ENCODE data around the gene ABCG1.

DNA sequence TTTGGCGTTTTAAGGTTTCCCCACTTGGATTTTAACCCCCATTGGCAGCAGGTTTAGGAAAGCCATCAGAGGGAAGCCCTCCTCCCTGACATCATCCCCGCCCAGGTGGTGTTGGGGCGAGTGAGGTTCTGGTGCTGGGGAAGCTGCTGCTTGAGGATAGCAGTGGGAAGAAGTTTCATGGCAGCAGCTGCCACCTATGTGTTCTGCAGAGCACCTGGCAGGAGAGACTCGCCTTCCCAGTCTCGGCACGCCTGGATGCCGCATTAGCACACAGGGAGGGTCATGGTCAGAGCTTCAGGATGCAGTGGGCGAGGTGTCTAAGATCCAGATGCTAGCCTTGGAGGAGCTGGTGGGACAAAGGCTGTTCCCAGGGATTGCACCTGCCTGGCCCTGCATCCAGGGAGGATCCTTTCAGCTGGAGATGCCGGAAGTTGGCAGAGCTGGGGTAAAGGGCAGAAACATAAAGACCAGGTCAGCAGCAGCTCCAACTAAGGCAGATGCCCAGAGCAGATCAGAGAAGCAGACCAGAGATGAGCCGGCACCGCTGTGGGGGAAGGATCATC is 33.9 kb downstream of the ABCG1 start:
- no peak for TF ChIP-seq EZH2phosphoT487 (IDR thresholded peaks at IDR 0.05; ENCODE audit: low read length)
- TF ChIP-seq, protein P1, sequence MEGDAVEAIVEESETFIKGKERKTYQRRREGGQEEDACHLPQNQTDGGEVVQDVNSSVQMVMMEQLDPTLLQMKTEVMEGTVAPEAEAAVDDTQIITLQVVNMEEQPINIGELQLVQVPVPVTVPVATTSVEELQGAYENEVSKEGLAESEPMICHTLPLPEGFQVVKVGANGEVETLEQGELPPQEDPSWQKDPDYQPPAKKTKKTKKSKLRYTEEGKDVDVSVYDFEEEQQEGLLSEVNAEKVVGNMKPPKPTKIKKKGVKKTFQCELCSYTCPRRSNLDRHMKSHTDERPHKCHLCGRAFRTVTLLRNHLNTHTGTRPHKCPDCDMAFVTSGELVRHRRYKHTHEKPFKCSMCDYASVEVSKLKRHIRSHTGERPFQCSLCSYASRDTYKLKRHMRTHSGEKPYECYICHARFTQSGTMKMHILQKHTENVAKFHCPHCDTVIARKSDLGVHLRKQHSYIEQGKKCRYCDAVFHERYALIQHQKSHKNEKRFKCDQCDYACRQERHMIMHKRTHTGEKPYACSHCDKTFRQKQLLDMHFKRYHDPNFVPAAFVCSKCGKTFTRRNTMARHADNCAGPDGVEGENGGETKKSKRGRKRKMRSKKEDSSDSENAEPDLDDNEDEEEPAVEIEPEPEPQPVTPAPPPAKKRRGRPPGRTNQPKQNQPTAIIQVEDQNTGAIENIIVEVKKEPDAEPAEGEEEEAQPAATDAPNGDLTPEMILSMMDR (IDR thresholded peaks at IDR 0.05; ENCODE audit: low read length): no peak
